ENCODE results near the gene SGCD.

The SGCD gene

GRCh38 chr5:156540491-156540890 lies 213.5 kb downstream of the SGCD start:
- DNase-seq: no peak
- H3K36me3 ChIP-seq: no peaks in the 10 kb centered on the region
- TF ChIP-seq CTCF (IDR thresholded peaks at IDR 0.05; ENCODE audit: low read depth, low read length): no peak

DNA sequence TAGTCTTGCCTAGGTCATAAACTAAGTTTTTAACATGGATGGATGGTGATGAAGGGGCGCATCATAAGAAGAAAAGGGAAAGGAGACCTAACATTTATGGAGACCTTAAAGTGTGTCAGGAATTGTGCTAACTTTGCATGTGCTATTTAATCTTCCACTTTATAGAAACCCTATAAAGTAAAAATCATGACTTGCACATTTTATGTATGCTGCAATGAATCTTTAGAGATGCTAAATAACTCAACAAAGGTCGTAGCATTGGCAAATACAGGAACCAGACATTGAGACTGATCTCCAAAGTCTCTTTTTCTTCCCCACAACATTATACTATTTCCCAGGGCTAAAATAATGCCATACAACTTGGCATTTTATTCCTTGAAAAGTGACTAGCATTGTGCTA lies 214.6 kb downstream of the SGCD start:
- TF ChIP-seq CTCF (IDR thresholded peaks at IDR 0.05; ENCODE audit: low read depth, low read length): no peak
- H3K36me3 ChIP-seq: no peaks in the 10 kb centered on the region
- H3K27me3 ChIP-seq: no peaks in the 10 kb centered on the region
- H3K4me1 ChIP-seq: no peaks in the 10 kb centered on the region
- DNase-seq: no peak
- H3K4me3 ChIP-seq (ENCODE audit: low read depth, low read length): no peak overlapping the region
- H3K9me3 ChIP-seq: no peaks in the 10 kb centered on the region

More at GRCh38 chr5:156540491-156540890, 213.5 kb downstream of the SGCD start:
- Histone ChIP-seq H3K4me1 (no peaks in the 10 kb centered on the region), H3K27me3 (no peaks in the 10 kb centered on the region), H3K4me3 (ENCODE audit: low read depth, low read length) (no peak overlapping the region), H3K9me3 (no peaks in the 10 kb centered on the region)

DNA sequence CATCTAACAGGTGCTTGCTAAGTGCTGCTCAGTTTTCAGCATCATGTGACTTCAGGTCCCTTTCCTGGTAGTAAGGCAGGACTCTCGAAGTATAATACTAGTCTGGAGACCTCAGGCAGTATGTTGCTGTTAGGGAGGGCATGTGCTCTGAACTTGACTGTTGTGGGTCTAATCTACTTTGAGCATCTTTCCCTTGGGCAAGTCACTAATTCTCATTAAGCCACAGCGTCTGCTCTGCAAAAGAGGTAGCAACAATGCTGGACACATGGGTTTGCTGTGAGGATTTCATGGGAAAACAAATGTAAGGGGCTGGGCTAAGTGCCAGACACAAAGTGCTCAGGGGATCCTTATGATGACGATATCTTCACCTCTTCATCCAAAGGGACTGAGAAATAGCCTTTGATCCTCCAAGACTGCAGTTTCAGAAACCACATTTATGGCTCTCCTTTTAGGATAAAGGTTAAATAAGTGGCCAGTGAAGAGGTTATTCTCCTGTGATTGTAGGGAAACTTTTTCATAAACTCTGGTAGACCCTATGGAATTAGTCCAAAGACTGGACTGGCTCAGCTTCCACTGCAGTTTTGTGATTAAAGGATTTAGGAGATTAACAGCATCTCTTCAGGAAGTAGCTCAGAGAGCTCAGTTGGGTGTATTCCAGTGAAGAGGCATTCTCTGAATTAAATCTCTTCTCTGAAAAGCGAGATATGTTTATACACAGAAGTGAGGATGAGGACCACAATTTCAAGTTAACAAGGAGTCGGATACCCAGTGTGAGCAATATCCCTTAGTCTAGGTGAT lies 216.6 kb downstream of the SGCD start:
- Histone ChIP-seq H3K9me3 (no peaks in the 10 kb centered on the region), H3K4me1 (no peaks in the 10 kb centered on the region), H3K36me3 (no peaks in the 10 kb centered on the region), H3K27me3 (no peaks in the 10 kb centered on the region), H3K4me3 (ENCODE audit: low read depth, low read length) (no peak overlapping the region)
- TF ChIP-seq CTCF (IDR thresholded peaks at IDR 0.05; ENCODE audit: low read depth, low read length): no peak
- DNase-seq: no peak

DNA sequence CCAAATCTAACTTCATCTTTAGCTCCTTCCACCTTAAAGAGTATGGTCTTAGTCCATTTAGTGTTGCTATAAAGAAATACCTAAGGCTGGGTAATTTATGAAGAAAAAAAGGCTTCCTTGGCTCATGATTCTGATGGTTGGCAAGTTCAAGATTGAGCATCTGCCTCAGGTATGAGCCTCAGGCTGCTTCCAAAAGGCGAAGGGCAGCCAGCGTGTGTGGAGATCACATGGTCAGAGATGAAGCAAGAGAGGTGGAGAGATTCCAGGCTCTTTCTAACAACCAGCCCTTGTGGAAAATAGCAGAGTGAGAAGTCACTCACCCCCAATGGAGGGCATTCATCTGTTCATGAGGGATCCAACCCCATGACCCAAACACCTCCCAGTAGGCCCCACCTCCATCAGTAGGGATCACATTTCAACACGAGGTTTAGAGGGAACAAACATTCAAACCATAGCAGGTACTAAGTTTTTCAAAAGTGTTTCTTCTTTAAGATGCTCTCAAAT lies 225.9 kb downstream of the SGCD start:
- no peaks in the 10 kb centered on the region for H3K4me1 ChIP-seq
- H3K4me3 ChIP-seq (ENCODE audit: low read depth, low read length): no peak overlapping the region
- no peaks in the 10 kb centered on the region for H3K36me3 ChIP-seq
- TF ChIP-seq CTCF (IDR thresholded peaks at IDR 0.05; ENCODE audit: low read depth, low read length): no peak
- H3K9me3 ChIP-seq: no peaks in the 10 kb centered on the region
- no peak for DNase-seq
- no peaks in the 10 kb centered on the region for H3K27me3 ChIP-seq

DNA sequence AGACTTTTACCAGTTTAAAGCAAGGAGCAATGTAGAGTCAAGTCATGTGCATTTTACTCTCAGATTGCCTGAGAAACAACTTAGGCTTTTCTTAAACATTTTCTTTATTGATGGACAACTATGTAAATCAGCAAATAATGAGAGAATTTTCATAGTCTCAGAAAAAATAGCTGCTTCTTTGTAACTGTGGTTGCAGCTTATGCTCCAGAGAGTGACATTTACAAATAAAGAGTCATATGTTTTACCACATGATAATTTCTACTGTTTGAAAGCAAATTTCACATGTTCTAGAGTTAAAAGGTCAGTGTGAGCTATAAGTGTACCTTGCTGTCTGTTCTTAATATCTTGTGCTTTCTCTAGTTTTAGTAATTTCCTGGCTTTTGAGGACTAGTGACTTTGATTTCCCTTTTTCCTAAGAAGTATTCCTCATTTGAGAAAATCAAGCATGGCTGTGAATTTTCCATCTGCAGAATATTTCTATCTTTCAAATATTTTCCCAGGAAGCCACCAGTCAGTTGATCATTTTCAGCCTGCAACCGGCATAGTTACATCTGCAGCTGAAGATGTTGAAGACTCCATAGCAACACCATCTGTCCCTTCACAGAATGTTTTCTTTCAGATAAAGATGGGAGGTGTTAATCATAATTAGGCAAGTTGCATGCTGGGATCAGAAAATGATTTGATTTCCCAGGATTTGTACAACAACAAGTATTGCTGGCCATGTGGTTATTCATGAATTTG lies 229.9 kb downstream of the SGCD start:
- Histone ChIP-seq H3K4me3 (ENCODE audit: low read depth, low read length) (no peak overlapping the region), H3K4me1 (no peaks in the 10 kb centered on the region), H3K27me3 (no peaks in the 10 kb centered on the region), H3K36me3 (no peaks in the 10 kb centered on the region), H3K9me3 (no peaks in the 10 kb centered on the region)
- no peak for DNase-seq
- TF ChIP-seq CTCF (IDR thresholded peaks at IDR 0.05; ENCODE audit: low read depth, low read length): no peak

DNA sequence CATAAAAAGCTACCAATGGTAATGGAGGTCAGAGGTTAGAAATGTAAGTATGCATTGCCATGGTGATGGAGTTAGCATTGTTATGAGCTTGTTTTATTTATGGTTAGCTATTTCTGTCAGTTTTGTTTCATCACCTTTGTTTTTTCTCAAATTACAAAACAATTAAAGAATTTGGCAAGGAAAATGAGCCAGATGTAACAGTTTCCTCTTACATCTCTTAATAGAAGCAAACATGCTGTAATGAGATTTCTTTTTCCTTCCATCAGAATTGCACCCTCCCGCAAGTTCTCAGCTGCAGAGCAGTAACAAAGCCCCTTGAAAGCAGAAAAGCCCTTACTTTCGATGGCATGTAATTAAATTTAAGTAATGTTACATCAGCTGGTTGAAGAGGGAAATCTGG lies 233.0 kb downstream of the SGCD start:
- no peak overlapping the region for H3K4me3 ChIP-seq (ENCODE audit: low read depth, low read length)
- DNase-seq: no peak
- no peaks in the 10 kb centered on the region for H3K4me1 ChIP-seq
- H3K27me3 ChIP-seq: no peaks in the 10 kb centered on the region
- TF ChIP-seq CTCF (IDR thresholded peaks at IDR 0.05; ENCODE audit: low read depth, low read length): no peak
- H3K9me3 ChIP-seq: no peaks in the 10 kb centered on the region; the same call in 1 of the 2 replicates
- no peaks in the 10 kb centered on the region for H3K36me3 ChIP-seq

Data from BE2C (cell line).